GM12875 (cell line): Measurements from ENCODE around the gene NPW.
"Not testable (repeated sequence)": the region's sequence is repeated elsewhere in the genome, so short reads cannot be mapped to it uniquely, and the experiment has no call there.

ENCODE experiments used
- H3K4me3 ChIP-seq: one replicate; pipeline ENCODE4 v1.5.1; 2011; ENCODE audit warnings: low read depth, low read length, control low read depth
- CTCF ChIP-seq: IDR thresholded peaks from 2 replicates; pipeline ENCODE4 v1.5.1; 2011; ENCODE audit warnings: low read depth, mild to moderate bottlenecking, control low read depth, inconsistent platforms, low read length, moderate library complexity, borderline replicate concordance; ENCODE audit not compliant: insufficient read depth

NPW gene

DNA sequence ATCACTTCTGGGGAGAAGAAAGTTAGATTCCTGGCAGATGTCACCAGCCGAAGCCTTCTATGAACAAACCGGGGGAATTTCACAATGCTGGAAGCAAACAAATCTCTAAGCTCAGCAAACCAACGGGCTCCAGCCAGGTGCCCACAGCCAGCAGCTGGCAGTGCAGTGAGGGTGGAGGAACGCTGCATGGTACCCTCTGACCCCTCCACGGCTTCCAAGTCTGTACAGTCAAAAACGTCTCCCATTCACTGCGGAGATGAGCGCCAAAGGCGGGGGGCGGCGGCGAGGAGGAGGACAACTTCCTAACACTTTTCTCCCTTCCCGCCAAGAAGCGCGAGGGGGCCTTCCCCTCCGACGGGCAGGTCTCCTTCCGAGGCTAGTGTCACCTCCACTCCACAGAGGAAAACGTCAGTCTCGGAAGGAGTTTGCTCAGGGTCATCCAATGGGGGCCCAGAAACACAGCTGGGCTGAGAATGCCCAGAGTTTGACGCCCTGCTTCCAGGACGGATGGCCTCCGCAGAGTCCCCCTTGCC lies 10.9 kb upstream of the NPW start:
- TF ChIP-seq CTCF, result no peak

GRCh38 chr16:2009164-2009711 lies 10.3 kb upstream of the NPW start:
- TF ChIP-seq CTCF, result no peak
- H3K4me3 ChIP-seq, result peak overlapping the region; percentile 73

More for the DNA sequence above, 10.9 kb upstream of the NPW start:
- H3K4me3 ChIP-seq, result peak overlapping the region; percentile 73

DNA sequence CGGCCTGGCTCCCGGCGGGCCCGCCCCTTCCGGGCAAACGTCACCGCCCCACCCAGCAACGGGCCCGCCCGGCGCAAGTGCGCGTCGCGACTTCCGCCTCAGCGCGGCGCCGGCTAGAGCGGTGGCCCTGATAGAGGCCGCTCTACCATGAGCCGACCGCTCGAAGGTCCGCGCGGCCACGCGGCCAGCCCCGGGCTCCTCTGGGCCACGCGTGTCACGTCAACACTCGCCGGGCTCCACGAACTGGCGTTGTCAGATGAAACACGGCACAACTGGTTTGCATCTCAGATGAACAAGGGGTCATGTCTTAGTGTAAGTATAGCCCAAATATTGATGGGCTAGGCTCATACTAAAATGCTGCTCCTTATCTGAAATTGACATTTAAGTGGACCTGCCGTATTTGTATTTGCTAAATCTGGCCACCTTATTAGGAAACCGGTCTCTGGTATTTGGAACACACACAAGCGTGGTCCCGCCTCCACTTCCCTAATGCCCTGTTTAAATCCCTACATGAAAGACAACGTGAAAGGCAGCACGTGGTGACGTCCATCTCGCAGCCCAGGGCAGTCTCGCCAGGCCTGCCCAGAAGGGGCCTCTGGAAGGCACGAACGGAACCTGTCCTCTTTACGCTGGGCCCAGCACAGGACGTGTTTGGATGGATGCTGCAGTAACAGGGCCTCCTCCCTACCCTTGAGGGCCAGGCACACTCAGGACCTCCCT lies 9.6 kb upstream of the NPW start, which contains the start of gene ZNF598:
TSS of gene ZNF598 (minus strand) at position 31 of the 720 bp plus-strand sequence.
- no peak for TF ChIP-seq CTCF

GRCh38 chr16:2011726-2012125 lies 7.9 kb upstream of the NPW start:
- H3K4me3 ChIP-seq, result not testable (repeated sequence)

More for the DNA sequence above, 9.6 kb upstream of the NPW start, which contains the start of gene ZNF598:
- peak within 1 kb of the TSS; percentile 73 for H3K4me3 ChIP-seq

GRCh38 chr16:2013527-2013926 lies 6.1 kb upstream of the NPW start:
- no peak for TF ChIP-seq CTCF
- no peak overlapping the region for H3K4me3 ChIP-seq

GRCh38 chr16:2015117-2015946 lies 4.3 kb upstream of the NPW start:
- no peak for TF ChIP-seq CTCF
- no peak overlapping the region for H3K4me3 ChIP-seq

GRCh38 chr16:2015947-2016208 lies 3.7 kb upstream of the NPW start:
- no peak for TF ChIP-seq CTCF
- no peak overlapping the region for H3K4me3 ChIP-seq
